ENCODE measurements around the gene GOLGA6L4. TPM values are rescaled to one million over a fixed set of nuclear protein-coding genes. Genes with fewer than 3 reads are reported as not detected.
"Not testable (repeated sequence)": the region's sequence is repeated elsewhere in the genome, so short reads cannot be mapped to it uniquely, and the experiment has no call there.

GOLGA6L4 gene
- total RNA-seq, 1 experiment from 2014 or later, result 1.8 TPM

DNA sequence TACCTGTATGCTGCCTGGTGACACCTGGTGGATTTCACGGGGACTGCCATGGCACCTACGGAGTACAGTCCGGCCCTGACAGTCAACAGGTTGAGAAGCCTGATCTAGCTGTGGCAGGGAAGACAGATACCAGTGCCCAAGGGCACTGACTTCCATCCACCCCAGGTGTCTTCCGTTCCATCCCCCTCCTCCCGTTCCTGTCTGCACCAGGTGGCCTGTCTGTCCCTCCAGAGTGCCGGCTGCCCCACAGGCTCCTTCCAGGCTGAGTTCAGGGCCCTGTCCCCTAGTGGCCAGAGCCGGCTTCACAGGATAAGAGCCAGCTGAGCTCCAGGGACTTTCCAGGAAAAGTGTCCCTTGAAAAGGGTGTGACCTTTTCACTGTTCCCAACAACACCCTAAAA is 10.9 kb downstream of the GOLGA6L4 start:
- peak in 1 of 2 experiments; percentile 31 for DNase-seq
- H3K27ac ChIP-seq; H3K4me3 ChIP-seq; H3K9me2 ChIP-seq (ENCODE audit: insufficient read depth); H3K9me3 ChIP-seq (ENCODE audit: insufficient read depth, low read depth); intact Hi-C loops (cut with micrococcal nuclease; ENCODE audit: unreplicated experiment); H3F3A ChIP-seq (ENCODE audit: insufficient read depth, low read depth); H3K36me3 ChIP-seq (ENCODE audit: low read depth); H3K27me3 ChIP-seq (ENCODE audit: insufficient read depth, low read depth); CTCF ChIA-PET; H2AFZ ChIP-seq; H3K4me2 ChIP-seq; H4K20me1 ChIP-seq (ENCODE audit: insufficient read depth); POLR2A ChIA-PET (ENCODE audit: unreplicated experiment); BruUV-seq (replicated peaks); H3K4me1 ChIP-seq (replicated peaks; ENCODE audit: insufficient read depth); H3K79me2 ChIP-seq (ENCODE audit: low read depth): not testable (repeated sequence)
- TF ChIP-seq, protein P1, sequence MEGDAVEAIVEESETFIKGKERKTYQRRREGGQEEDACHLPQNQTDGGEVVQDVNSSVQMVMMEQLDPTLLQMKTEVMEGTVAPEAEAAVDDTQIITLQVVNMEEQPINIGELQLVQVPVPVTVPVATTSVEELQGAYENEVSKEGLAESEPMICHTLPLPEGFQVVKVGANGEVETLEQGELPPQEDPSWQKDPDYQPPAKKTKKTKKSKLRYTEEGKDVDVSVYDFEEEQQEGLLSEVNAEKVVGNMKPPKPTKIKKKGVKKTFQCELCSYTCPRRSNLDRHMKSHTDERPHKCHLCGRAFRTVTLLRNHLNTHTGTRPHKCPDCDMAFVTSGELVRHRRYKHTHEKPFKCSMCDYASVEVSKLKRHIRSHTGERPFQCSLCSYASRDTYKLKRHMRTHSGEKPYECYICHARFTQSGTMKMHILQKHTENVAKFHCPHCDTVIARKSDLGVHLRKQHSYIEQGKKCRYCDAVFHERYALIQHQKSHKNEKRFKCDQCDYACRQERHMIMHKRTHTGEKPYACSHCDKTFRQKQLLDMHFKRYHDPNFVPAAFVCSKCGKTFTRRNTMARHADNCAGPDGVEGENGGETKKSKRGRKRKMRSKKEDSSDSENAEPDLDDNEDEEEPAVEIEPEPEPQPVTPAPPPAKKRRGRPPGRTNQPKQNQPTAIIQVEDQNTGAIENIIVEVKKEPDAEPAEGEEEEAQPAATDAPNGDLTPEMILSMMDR (conservative IDR thresholded peaks at IDR 0.05), result peak; percentile 48
